HUES64 (cell line): ENCODE measurements around the gene ZNF442.
A peak's percentile ranks its signal among the peaks of the same experiment; 100 is the strongest.
"Not testable (repeated sequence)": the region's sequence is repeated elsewhere in the genome, so short reads cannot be mapped to it uniquely, and the experiment has no call there.

ENCODE experiments used
- H3K27ac ChIP-seq: 2 replicates; pipeline ENCODE4 v1.7.0; 2013; ENCODE audit warnings: low read depth, low read length, inconsistent platforms
- H3K27me3 ChIP-seq: 2 replicates; pipeline ENCODE4 v1.6.1; 2013; ENCODE audit warnings: mild to moderate bottlenecking, low read length; ENCODE audit not compliant: insufficient read depth
- H3K36me3 ChIP-seq: 2 replicates; pipeline ENCODE4 v1.6.1; 2013; ENCODE audit warnings: mild to moderate bottlenecking, low read length; ENCODE audit not compliant: insufficient read depth
- H3K4me1 ChIP-seq: 2 replicates; pipeline ENCODE4 v1.6.1; 2013; ENCODE audit warnings: mild to moderate bottlenecking, low read length, moderate library complexity; ENCODE audit not compliant: insufficient read depth
- H3K4me3 ChIP-seq: 2 replicates; pipeline ENCODE4 v1.5.1; 2013; ENCODE audit warnings: mild to moderate bottlenecking, low read length, moderate library complexity
- H3K9ac ChIP-seq: 2 replicates; pipeline ENCODE4 v1.6.1; 2013; ENCODE audit warnings: mild to moderate bottlenecking, low read depth, low read length
- H3K9me3 ChIP-seq: 2 replicates; pipeline ENCODE4 v1.6.1; 2013; ENCODE audit warnings: low read depth, low read length; ENCODE audit not compliant: insufficient read depth
- WGBS: fragments of 150-250, 120-280 bp; methylation state at CpG from one replicate; pipeline ENCODE4 v1.1.7; 2013; ENCODE audit warnings: missing lambda C conversion rate; 5-methylcytosine and 5-hydroxymethylcytosine counted together

Gene ZNF442

DNA sequence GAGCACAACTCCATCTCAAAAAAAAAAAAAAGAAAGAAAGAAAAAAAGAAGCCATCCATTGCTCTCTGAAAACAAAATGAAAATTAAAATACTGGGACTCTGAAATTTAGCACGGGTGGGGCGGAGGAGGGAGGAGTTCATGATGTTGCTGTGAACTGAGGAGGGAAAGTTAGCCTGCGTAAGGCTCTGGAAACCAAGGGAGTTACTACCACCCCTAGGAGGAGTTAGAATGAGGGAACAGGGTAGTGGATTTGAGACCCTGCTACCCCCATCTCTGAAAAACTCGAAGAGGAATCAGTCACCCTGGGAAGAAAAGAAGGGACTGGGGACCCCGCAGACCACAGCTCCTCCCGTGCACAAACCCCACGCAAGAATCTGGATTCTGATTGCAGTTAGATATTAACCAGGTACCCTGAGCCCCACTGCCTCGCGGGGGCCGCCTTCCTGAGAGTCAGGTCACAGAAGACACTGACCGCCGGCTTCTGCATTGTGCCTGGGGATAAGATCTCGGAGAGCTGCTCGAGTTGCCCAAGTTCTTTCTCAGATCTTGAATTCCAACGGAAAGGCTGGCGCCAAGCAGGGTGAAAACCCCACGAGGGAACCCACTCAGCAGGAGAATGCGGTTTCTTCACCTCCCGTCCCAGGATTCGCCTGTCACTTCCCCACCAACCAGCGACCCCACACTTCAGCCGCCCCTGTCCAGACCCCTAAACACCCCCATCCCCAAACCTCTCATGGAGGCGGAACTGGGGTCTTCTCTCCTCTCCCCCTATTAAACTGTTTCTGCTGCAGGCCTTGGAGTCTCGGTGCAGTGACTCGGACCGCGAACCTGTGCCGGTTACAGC lies 870 bp downstream of the ZNF442 start:
- 21% methylated on average over 28 of the region's 28 CpGs for WGBS

DNA sequence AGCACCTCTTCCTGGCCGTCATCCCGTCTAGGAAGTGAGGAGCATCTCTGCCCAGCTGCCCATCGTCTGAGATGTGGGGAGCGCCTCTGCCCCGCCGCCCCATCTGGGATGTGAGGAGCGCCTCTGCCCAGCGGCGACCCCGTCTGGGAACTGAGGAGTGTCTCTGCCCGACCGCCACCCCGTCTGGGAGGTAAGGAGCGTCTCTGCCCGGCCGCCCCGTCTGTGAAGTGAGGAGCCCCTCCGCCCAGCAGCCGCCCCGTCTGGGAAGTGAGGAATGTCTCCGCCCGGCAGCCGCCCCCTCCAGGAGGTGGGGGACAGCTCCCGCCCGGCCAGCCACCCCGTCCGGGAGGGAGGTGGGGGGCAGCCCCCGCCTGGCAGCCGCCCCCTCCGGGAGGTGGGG lies 3.2 kb downstream of the ZNF442 start:
- WGBS = 97% methylated on average over 30 of the region's 30 CpGs
- H3K36me3 ChIP-seq, H3K27ac ChIP-seq, H3K27me3 ChIP-seq, H3K9ac ChIP-seq, H3K4me3 ChIP-seq, H3K4me1 ChIP-seq: not testable (repeated sequence)
- H3K9me3 ChIP-seq = peaks cover 19% of the 10 kb centered on the region; the same call in 1 of the 2 replicates

More for the DNA sequence above, 870 bp downstream of the ZNF442 start:
- Histone ChIP-seq H3K4me1 (peaks cover 4% of the 10 kb centered on the region), H3K27me3 (peaks cover 8% of the 10 kb centered on the region; the same call in 1 of the 2 replicates), H3K36me3 (no peaks in the 10 kb centered on the region), H3K4me3 (peak overlapping the region; percentile 84), H3K27ac (no peak overlapping the region), H3K9ac (peak overlapping the region; percentile 88), H3K9me3 (peaks cover 13% of the 10 kb centered on the region; the same call in 1 of the 2 replicates)

DNA sequence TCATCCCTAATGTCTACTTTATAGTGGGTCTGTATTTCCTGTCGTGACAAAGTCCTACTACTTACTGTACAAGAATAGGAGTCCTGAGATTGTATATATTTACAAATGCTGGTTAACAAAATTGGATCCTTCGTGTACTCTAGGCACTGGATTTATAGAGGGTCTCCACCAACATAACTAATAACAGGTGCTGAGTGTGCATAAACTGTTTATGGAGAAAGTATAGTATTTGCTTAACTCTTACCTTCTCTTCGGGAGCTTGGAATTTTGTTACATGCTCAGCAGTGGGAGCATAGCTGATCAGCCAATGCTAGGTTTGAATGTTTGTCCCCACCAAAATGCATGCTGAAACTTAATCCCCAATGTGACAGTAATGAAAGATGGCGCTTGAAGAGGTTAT lies 12.1 kb downstream of the ZNF442 start:
- H3K9ac ChIP-seq = no peak overlapping the region
- no peak overlapping the region for H3K27ac ChIP-seq
- H3K27me3 ChIP-seq = no peaks in the 10 kb centered on the region
- 98% methylated on average over 2 of the region's 4 CpGs for WGBS
- no peak overlapping the region for H3K4me3 ChIP-seq
- peaks cover 25% of the 10 kb centered on the region for H3K36me3 ChIP-seq
- H3K9me3 ChIP-seq = peaks cover 71% of the 10 kb centered on the region
- no peaks in the 10 kb centered on the region for H3K4me1 ChIP-seq

DNA sequence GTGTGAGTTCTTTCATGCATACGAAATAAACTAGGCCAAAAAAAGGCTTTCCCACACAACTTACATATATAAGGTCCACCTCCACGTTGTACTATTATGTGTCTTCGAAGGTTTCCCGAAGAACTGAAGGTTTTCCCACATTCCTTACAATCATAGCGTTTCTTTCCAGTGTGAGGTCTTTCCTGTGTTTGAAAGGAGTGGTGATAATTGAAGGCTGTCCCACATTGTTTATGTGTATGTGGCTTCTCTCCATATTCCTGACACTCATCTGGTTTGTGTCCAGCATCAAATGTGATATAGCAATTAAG lies 14.6 kb downstream of the ZNF442 start:
- Histone ChIP-seq H3K27me3 (no peaks in the 10 kb centered on the region), H3K9me3 (peaks cover 84% of the 10 kb centered on the region), H3K9ac (no peak overlapping the region), H3K27ac (no peak overlapping the region), H3K36me3 (peaks cover 25% of the 10 kb centered on the region), H3K4me3 (0 out of 2 replicates have a peak overlapping the region, but pooled peaks have one; percentile 16), H3K4me1 (no peaks in the 10 kb centered on the region)
- WGBS = 96% methylated on average over 5 of the region's 5 CpGs

DNA sequence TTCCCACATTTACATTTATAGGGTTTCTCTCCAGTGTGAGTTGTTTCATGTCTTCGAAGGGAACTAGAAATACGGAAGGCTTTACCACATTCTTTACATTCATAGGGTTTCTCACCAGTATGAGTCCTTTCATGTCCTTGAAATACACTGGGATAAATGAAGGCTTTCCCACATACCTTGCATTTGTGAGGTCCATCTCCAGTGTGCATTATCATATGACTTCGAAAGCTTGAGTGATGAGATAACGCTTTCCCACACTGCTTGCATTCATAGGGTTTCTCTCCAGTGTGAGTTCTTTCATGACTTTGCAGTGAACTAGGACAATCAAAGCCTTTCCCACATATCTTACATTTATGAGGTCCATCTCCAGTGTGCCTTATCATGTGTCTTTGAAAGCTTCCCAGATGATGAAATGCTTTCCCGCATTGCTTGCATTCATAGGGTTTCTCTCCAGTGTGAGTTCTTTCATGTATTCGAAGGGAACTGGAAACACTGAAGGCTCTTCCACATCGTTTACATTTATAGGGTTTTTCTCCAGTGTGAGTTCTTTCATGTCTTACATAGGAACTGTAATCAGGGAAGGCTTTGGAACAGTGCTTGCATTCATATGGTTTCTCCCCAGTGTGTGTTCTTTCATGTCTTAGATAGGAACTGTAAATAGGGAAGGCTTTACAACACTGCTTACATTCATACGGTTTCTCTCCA lies 15.1 kb downstream of the ZNF442 start:
- peaks cover 25% of the 10 kb centered on the region for H3K36me3 ChIP-seq
- no peaks in the 10 kb centered on the region for H3K4me1 ChIP-seq
- no peak overlapping the region for H3K27ac ChIP-seq
- no peak overlapping the region for H3K9ac ChIP-seq
- peaks cover 86% of the 10 kb centered on the region for H3K9me3 ChIP-seq
- H3K27me3 ChIP-seq = no peaks in the 10 kb centered on the region
- 96% methylated on average over 8 of the region's 8 CpGs for WGBS
- H3K4me3 ChIP-seq = no peak overlapping the region

DNA sequence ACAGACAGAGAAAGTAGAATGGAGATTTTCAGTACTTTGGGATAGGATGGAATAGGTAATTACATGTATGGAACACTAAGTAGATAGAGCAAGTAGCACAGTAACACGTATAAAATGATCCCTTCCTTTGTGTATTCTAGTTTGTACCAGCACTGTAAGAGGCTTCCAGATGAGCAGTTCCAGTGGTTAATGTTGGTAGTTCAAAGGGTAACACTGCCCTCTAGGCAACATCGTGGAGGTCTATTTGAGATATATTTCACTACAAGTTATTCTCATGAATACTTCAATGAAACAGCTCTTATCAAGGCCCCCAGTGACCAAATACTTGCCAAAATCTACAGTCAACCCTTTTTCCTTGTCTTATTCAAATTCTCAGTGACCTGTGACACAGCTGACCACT lies 18.6 kb downstream of the ZNF442 start:
- 88% methylated on average over 2 of the region's 2 CpGs for WGBS
- Histone ChIP-seq H3K4me1 (no peaks in the 10 kb centered on the region), H3K27me3 (no peaks in the 10 kb centered on the region), H3K36me3 (peaks cover 25% of the 10 kb centered on the region), H3K9me3 (peaks cover 77% of the 10 kb centered on the region), H3K4me3 (no peak overlapping the region), H3K27ac (no peak overlapping the region), H3K9ac (no peak overlapping the region)

DNA sequence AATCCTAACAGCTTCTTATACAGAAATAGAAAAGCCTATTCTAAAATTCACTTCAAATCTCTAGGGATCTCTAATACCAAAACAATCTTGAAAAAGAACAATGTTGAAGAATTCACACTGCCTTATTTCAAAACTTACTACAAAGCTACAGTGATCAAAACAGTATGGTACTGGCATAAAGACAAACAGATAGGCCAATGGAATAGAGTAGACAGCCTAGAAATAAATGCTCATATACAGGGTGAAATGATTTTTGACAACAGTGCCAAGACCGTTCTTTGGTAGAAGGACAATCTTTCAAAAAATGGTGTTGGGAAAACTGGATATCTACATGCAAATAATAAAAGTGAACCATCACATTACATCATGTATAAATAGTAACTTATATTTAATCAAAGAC lies 20.3 kb downstream of the ZNF442 start:
- Histone ChIP-seq H3K36me3 (peaks cover 8% of the 10 kb centered on the region), H3K27me3 (no peaks in the 10 kb centered on the region), H3K4me1 (no peaks in the 10 kb centered on the region), H3K9me3 (peaks cover 60% of the 10 kb centered on the region), H3K4me3 (no peak overlapping the region), H3K9ac (no peak overlapping the region), H3K27ac (no peak overlapping the region)
- WGBS = 100% methylated on average over 1 of the region's 1 CpG

DNA sequence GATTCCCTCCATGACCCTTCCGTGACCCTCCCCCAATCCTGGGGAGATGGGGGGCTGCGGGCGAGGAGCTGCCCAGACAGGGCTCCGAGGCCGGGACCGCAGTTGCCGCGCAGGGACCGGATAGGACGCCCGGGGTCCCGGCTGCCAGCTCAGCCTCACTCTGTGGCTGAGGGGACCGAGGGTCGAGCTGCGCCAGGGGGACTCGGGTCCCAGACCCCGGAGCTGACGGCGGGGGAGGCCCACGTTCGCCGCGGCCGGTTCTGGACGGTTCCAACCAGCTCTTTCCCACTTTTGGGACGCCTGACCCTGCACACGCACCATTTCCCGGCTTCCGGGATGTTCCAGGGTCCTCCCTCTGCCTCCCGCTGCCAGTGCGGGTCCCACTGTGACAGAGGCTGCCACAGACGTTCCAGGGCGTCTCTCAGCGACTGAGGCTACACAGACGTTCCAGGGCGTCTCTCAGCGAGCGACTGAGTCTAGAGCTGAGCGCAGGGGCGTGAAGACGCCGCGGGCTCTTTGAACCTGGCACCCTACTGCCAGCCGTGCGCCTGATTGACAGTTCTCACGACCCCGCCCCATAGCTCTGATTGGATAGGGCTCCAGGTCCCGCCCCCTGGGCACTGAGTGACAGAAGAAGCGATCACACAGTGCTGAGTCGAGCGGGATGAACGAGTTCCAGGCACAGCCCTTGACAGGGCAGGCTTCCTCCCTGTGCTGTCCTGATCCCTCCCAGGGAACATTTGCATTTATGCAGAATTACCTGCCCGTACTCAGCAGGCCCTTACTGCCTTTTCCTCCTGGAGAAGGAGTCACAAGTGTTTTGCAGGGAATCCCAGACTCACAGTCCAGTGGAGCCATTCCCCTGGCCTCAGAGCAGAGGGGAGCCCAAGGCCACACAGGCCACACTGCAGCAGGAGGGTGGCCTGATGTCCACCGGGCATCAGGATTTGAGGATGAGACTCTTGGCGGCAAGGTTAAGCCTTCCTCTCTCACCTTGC lies 32.0 kb downstream of the ZNF442 start, which contains the start of gene ZNF563:
Gene ZNF563 (minus strand): TSS at position 472 of the 998 bp plus-strand sequence. CDS start 151 bp downstream, at position 321.
- H3K27me3 ChIP-seq = peaks cover 16% of the 10 kb centered on the region
- no peak within 1 kb of the TSS for H3K27ac ChIP-seq
- peak within 1 kb of the TSS; percentile 66 for H3K9ac ChIP-seq
- H3K4me1 ChIP-seq = peaks cover 6% of the 10 kb centered on the region
- 6% methylated on average over 55 of the region's 55 CpGs for WGBS
- no peaks in the 10 kb centered on the region for H3K36me3 ChIP-seq
- peak within 1 kb of the TSS; percentile 89 for H3K4me3 ChIP-seq
- H3K9me3 ChIP-seq = no peaks in the 10 kb centered on the region

DNA sequence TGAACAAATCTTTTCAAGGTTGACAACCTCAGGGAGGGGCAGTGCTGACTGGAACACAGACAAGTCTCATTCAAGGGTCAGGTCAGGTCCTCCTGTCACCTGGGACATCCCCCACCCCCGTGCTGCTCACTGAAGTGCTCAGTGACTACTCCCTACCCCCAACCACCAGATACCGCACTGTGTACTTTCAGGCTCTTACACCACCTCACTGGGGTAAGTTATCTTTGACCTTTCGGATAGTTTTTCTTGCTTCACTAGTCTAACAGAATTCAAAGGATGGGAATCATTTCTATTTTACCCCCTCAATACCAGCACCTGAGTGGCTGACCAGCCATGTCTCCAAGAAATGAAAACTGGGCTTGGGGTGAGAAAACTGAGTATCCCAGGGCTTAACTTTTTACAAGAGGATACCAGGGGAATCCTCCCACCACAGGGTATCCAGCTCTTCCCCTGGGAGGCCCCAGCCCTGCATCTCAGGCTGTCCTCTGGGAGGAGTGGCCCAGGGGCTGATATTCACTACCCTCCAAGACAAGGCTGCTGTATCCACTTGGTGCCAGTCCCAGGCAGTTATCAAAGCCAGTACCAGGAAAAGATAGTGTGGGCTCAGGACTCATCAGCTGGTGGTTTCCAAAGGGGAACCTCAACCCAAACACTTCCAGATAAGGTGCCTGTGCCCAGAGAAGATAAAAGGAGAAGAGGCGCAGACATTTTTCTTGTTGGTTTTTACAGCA lies 34.1 kb downstream of the ZNF442 start:
- Histone ChIP-seq H3K4me1 (peaks cover 6% of the 10 kb centered on the region), H3K4me3 (no peak overlapping the region), H3K27me3 (peaks cover 16% of the 10 kb centered on the region), H3K9me3 (no peaks in the 10 kb centered on the region), H3K36me3 (no peaks in the 10 kb centered on the region), H3K9ac (no peak overlapping the region), H3K27ac (no peak overlapping the region)
- WGBS = 83% methylated on average over 4 of the region's 4 CpGs

DNA sequence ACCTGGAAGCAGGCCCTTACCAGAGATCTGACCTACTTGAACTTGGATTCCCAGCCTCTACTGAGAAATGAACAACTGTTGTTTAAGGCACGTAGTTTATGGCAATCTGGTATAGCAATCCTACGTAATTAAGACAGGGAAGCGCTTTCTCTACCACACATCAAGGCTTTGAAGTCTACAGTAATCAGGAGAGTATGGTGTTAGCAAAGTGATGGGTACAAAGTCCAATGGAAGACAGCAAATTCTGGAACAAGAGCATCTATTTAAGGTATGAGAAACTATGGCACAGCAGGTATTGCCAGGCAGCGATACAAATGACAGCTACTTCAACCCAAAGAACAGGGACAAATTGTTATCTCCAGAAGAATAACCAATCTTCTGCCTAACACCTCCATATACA lies 35.1 kb downstream of the ZNF442 start:
- 95% methylated on average over 4 of the region's 4 CpGs for WGBS
- Histone ChIP-seq H3K27me3 (peaks cover 16% of the 10 kb centered on the region), H3K9ac (no peak overlapping the region), H3K4me1 (peaks cover 6% of the 10 kb centered on the region), H3K27ac (no peak overlapping the region), H3K9me3 (no peaks in the 10 kb centered on the region), H3K36me3 (no peaks in the 10 kb centered on the region), H3K4me3 (no peak overlapping the region)
